ENCODE data around the gene MTREX. TPM values are rescaled to one million over a fixed set of nuclear protein-coding genes. Genes with fewer than 3 reads are reported as not detected.

Gene MTREX
- total RNA-seq, 1 donor from 2014 or later = 35.7 TPM

- H3K27me3 ChIP-seq (ENCODE audit: control insufficient read depth, insufficient read depth, low read length) = no peaks in the 10 kb centered on the region
- TF ChIP-seq, protein P1, sequence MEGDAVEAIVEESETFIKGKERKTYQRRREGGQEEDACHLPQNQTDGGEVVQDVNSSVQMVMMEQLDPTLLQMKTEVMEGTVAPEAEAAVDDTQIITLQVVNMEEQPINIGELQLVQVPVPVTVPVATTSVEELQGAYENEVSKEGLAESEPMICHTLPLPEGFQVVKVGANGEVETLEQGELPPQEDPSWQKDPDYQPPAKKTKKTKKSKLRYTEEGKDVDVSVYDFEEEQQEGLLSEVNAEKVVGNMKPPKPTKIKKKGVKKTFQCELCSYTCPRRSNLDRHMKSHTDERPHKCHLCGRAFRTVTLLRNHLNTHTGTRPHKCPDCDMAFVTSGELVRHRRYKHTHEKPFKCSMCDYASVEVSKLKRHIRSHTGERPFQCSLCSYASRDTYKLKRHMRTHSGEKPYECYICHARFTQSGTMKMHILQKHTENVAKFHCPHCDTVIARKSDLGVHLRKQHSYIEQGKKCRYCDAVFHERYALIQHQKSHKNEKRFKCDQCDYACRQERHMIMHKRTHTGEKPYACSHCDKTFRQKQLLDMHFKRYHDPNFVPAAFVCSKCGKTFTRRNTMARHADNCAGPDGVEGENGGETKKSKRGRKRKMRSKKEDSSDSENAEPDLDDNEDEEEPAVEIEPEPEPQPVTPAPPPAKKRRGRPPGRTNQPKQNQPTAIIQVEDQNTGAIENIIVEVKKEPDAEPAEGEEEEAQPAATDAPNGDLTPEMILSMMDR (IDR thresholded peaks at IDR 0.05; ENCODE audit: insufficient read depth, low read length, poor library complexity, severe bottlenecking) = no peak
- no peaks in the 10 kb centered on the region for H3K36me3 ChIP-seq (ENCODE audit: control insufficient read depth, insufficient read depth, low read length)
- DNase-seq (ENCODE audit: low read depth) = no peak
- H3K4me3 ChIP-seq (ENCODE audit: low read depth, low read length) = no peak overlapping the region
Measured at GRCh38 chr5:55350754-55351153, 43.0 kb downstream of the MTREX start.

- TF ChIP-seq, protein P1 (IDR thresholded peaks at IDR 0.05; ENCODE audit: insufficient read depth, low read length, poor library complexity, severe bottlenecking) = no peak
- Histone ChIP-seq H3K4me3 (ENCODE audit: low read depth, low read length) (no peak overlapping the region), H3K36me3 (ENCODE audit: control insufficient read depth, insufficient read depth, low read length) (no peaks in the 10 kb centered on the region), H3K27me3 (ENCODE audit: control insufficient read depth, insufficient read depth, low read length) (no peaks in the 10 kb centered on the region)
- no peak for DNase-seq (ENCODE audit: low read depth)
Measured at GRCh38 chr5:55356896-55357295, 49.1 kb downstream of the MTREX start.

GRCh38 chr5:55360190-55360589 lies 52.4 kb downstream of the MTREX start:
- H3K27me3 ChIP-seq (ENCODE audit: control insufficient read depth, insufficient read depth, low read length) = no peaks in the 10 kb centered on the region
- H3K36me3 ChIP-seq (ENCODE audit: control insufficient read depth, insufficient read depth, low read length) = no peaks in the 10 kb centered on the region
- H3K4me3 ChIP-seq (ENCODE audit: low read depth, low read length) = no peak overlapping the region
- no peak for DNase-seq (ENCODE audit: low read depth)
- TF ChIP-seq, protein P1 (IDR thresholded peaks at IDR 0.05; ENCODE audit: insufficient read depth, low read length, poor library complexity, severe bottlenecking) = no peak

GRCh38 chr5:55363856-55364255 lies 56.1 kb downstream of the MTREX start:
- no peaks in the 10 kb centered on the region for H3K27me3 ChIP-seq (ENCODE audit: control insufficient read depth, insufficient read depth, low read length)
- DNase-seq (ENCODE audit: low read depth) = no peak
- no peak overlapping the region for H3K4me3 ChIP-seq (ENCODE audit: low read depth, low read length)
- TF ChIP-seq, protein P1 (IDR thresholded peaks at IDR 0.05; ENCODE audit: insufficient read depth, low read length, poor library complexity, severe bottlenecking) = no peak
- no peaks in the 10 kb centered on the region for H3K36me3 ChIP-seq (ENCODE audit: control insufficient read depth, insufficient read depth, low read length)

DNA sequence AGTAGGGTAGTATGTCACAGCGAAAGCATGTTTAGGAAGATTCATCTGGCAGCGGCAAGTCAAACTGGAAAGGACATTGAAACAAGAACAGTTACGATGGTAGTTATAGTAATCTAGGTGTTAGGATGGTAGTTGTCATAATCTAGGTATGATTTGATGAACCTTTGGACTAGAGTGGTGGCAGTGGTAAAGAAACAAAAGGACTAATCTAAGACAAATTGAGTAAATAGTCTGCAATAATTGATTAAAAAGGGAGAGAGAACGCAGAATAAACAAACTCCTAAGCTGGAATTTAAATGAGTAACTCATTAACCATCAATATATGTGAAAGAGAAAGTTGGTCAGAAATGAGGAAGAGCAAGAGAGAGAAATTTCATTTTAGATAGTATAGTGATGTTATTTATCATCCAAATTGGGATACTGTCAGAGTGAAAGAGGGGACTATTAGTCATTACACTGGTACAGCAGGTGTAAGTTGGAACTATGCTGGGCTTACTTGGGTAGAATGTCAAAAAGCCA lies 56.8 kb downstream of the MTREX start:
- H3K4me3 ChIP-seq (ENCODE audit: low read depth, low read length) = no peak overlapping the region
- no peaks in the 10 kb centered on the region for H3K27me3 ChIP-seq (ENCODE audit: control insufficient read depth, insufficient read depth, low read length)
- H3K36me3 ChIP-seq (ENCODE audit: control insufficient read depth, insufficient read depth, low read length) = no peaks in the 10 kb centered on the region
- DNase-seq (ENCODE audit: low read depth) = no peak
- TF ChIP-seq, protein P1 (IDR thresholded peaks at IDR 0.05; ENCODE audit: insufficient read depth, low read length, poor library complexity, severe bottlenecking) = no peak

GRCh38 chr5:55370291-55370925 lies 62.6 kb downstream of the MTREX start:
- DNase-seq (ENCODE audit: low read depth) = no peak
- TF ChIP-seq, protein P1 (IDR thresholded peaks at IDR 0.05; ENCODE audit: insufficient read depth, low read length, poor library complexity, severe bottlenecking) = no peak
- no peaks in the 10 kb centered on the region for H3K27me3 ChIP-seq (ENCODE audit: control insufficient read depth, insufficient read depth, low read length)
- no peak overlapping the region for H3K4me3 ChIP-seq (ENCODE audit: low read depth, low read length)
- no peaks in the 10 kb centered on the region for H3K36me3 ChIP-seq (ENCODE audit: control insufficient read depth, insufficient read depth, low read length)
